ENCODE measurements around the gene C4orf50.

The C4orf50 gene

GRCh38 chr4:5940470-5941203 is 77.6 kb downstream of the C4orf50 start:
- DNase-seq, result no peak

GRCh38 chr4:5933996-5934831 is 84.0 kb downstream of the C4orf50 start:
- no peak for DNase-seq

DNA sequence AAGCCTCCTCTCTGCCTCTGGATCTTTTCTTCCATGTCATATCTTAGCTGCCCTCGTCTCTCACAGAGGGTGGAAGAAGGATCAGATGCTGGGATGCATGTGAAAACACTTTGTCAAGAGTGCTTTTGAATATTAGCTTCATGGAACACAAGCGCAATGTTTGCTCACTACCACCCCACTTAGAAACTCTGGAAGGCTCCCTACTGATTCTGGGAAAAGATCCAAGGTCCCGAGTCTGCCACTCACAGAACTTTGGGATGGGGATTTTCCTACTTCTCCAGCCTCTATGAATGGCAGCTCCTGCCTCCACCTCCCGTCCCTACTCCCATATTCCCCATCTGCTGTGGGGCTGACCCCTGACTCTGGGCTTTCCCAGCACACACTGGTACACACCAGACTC is 85.1 kb downstream of the C4orf50 start:
- no peak for DNase-seq

GRCh38 chr4:5932035-5932568 is 86.1 kb downstream of the C4orf50 start:
- DNase-seq, result no peak

DNA sequence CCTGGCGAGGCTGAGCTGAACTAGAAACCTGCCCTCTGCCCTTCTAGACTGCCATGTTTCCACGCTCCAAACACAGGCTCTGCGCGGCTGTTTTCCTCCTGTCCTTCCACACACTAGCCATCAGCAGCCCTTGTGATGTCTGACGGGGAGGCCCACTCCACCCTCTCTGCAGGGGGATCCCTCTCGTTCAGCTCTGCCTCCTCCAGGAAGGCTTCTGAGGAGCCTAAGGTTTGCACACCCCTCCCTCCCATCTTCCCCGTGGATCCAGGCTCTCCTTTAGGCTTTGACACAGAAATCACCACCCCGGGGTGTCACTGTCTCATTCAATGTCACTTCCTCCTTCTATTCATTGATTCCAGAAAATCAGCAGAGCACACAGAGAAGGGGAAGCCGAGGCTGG is 86.7 kb downstream of the C4orf50 start:
- DNase-seq, result no peak

DNA sequence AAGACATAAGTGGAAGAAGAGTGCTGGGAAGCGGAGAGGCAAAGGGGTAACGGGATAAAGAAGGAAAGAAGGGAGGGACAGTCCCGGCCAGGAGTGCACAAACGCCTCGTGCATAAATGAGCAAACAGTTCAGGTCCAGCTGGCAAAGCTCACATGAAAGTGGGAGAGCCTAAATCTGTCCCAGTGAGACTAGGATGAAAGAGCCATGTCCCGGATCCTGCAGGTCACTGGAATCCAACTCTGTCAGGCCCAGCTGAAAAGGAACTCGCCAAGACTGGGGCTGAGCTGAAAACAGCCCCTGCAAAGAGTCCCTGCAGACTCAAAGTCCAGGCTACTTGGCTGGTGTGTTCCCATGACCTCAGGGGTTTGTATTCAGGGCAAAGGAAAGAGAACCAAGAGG is 87.4 kb downstream of the C4orf50 start:
- DNase-seq, result no peak

DNA sequence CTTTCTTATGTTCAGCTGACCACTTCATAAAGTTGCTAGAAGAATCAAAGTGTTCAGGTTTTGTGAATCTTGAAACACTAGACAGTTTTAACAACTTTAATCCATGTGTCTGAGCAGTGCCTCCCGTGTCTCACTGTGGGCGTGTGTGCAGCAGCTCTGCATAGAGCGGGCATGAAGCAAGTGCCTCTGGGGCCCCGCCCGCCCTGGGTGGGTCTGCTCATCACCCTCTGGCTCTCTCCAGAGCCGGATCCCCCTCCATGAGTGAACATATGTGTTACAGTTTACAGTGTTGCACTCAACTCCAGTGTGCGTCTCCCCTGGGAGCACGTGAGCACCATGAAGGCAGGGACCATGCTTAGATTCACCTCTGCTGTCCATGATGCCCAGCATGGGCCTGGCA is 87.8 kb downstream of the C4orf50 start:
- no peak for DNase-seq

DNA sequence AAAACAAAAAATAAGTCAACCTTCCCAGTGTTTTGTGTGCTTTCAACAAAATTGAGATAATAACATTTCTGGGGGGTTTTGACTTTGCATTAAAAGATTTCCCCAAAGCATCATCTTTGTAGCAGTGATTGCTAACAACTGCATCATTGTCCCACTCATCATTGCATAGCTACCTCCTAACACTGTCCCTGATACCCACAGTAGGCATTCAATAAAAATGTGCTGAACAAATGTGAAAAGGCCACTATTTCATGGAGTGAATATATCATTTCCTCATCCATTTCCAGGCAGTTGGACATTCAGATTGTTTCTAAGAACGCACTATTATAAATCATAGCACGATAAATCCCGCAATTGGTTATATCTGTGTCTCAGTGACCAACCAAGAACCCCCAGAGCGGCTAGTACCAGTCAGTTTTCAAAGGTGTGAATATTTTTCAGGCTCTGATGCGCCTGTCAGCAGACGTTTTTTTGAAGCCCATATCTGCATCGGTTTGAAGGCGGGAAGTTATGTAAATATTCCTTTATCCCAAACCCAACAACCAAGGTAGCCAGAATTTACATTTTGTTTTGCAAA is 89.3 kb downstream of the C4orf50 start:
- DNase-seq, result no peak

DNA sequence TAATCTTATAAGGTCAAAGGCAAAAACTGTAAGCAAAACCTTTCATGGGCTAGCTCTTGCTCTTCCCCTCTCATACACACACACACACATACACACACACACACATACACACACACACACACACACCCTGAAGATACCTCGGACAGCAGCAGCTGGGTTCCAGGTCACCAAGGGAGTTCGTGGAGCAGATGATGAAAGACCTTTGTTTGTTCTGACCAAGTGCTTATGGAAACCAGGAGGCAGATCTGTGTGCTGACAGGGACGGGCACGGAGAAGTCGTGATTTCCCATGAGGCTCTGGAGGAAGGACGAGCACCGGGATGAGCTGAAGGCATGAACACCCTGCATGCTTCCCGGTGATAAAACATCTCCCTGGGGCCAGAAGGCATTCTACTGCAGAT is 90.0 kb downstream of the C4orf50 start:
- no peak for DNase-seq

DNA sequence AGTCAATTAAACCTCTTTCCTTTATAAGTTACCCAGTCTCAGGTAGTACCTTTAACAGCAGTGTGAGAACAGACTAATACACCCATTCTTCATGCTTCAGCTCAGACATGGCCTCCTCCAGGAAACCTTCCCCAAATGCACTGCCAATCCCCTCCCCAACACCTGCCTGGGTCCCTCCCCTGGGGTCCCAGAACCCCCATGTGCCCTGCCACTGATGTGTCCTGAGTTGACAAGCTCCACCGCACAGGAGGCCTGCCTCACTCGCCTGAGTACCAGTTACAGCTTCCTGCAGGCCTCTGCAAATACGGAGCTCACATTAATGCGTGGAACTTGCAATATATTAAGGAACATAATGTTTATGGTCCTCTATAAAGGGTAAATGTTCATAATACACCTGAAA is 90.5 kb downstream of the C4orf50 start:
- no peak for DNase-seq

GRCh38 chr4:5927116-5927515 is 91.1 kb downstream of the C4orf50 start:
- DNase-seq, result no peak

GRCh38 chr4:5926598-5926997 is 91.6 kb downstream of the C4orf50 start:
- no peak for DNase-seq

GRCh38 chr4:5925419-5926200 is 92.6 kb downstream of the C4orf50 start:
- no peak for DNase-seq

GRCh38 chr4:5924461-5925125 is 93.6 kb downstream of the C4orf50 start:
- DNase-seq, result no peak

- no peak for DNase-seq
These were observed 94.9 kb downstream of the C4orf50 start for GRCh38 chr4:5923376-5923775.

DNA sequence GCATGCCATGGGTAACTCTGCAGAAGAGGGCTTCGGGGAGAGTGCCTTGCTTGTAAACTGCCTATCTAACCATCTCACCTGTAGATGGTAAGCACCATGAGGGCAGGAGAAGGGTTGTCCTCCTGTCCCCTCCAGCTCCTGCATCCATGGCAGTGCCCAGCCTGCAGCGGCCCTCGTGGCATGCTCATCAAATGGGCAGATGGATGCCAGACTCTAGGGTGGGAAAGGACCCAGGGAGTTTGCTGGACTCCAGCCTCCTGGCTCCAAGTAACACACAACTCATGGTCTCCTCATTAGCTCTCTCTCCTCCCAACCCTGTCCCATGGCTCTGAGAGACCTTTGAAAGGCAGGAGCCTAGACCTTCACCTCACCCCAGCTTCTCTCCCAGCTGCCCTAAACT is 95.7 kb downstream of the C4orf50 start:
- no peak for DNase-seq

DNA sequence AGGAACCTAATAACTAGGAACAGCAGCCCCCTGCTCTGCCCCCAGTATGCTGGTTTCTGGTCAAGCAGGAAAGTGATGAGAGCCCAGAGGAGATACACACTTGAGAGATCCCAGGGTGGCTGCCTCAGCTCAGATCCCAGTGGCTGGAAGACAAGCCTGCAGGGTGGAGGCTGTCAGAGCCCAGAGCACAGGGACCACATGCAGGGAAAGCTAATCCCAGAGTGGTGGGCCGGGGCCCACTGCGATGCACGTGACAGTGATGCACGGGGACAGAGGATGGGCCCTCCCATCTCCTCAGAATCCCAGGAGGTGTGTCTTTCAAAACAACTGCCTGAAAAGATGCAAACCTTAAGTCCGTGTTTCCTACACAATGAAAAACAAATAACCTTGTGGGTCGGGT is 96.2 kb downstream of the C4orf50 start:
- no peak for DNase-seq

DNA sequence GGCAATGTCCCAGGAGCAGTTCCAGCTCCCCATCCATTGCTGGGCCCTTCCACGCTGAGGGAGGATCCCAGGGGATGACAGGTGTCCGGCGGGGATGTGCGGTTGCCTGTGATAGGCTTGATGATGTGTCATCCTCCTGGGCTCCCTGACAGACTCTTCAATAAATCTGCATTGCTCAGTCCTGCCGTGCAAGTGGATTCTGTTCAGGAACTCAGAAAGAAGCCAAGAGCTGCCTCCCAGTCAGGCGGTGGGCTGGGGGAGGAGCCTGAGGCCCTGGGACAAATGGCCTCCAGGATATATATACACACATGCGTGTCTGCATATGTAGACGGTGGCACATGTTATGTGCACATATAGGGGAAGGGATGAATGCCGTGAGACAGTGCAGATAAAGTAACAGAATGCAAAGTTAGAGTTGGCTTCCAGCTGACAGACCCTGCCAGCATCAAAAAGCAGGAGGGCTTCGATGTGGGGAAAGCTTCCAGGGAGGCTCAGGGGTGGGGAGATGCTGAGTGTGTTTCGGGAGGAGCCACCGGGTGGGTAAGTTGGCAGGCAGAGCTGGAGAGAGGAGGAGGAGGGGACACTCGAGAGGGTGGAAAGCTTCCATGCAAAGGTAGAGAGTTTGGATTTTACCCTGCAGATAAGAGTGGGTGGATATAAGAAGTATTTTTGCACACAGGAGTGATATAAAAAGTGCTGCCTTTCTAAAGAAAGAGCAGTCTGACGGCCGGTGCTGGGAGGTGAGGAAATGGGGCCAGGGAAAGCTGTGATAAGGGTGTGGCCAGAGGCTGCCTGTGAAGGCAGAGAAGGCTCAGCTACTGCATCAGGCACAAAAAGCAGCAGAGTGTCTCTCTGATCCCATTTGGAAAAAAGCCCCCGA is 96.9 kb downstream of the C4orf50 start:
- DNase-seq, result no peak

DNA sequence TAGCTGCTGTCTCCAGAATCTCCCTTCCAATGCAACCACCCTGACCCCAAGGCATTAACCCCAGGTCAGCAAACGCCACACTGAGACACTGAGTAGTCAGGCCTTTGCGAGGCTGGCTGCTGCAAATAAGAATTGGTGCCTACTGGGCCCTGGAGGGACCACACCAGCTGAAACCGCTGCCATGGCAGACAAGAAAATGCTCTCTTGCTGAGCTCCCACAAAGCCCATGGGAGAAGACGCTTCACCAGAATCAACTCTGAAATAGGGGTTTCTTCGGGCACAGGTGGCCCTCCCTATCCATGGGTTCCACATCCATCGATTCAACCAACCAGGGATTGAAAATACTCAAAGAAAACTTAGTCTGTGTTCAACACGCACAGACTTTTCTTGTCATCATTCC is 98.7 kb downstream of the C4orf50 start:
- DNase-seq, result no peak

DNA sequence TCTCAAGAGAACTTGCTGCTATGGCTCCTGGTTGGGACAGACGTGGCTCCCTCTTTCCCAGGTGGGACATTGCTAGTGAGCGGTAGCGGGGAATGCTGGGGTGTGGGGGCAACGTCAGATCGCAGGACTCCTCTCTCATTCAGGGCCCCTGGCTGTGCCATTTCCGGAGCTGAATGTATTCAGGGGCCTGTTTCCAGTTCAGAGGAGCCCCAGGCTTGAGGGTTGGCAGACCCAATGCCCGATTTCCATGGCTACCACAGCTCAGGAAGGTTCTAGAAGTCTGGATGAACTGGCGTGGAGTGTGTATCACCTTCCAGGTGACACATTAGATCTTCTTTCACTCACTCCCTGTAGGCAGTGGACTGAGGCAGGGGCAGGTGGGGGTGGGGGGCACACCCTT is 99.2 kb downstream of the C4orf50 start:
- no peak for DNase-seq

- no peak for DNase-seq
These were observed 99.8 kb downstream of the C4orf50 start for GRCh38 chr4:5918331-5918985.
